ENCODE data around the gene SEC14L1. TPM values are rescaled to one million over a fixed set of nuclear protein-coding genes. Genes with fewer than 3 reads are reported as not detected.
"Not testable (repeated sequence)": the region's sequence is repeated elsewhere in the genome, so short reads cannot be mapped to it uniquely, and the experiment has no call there.

The SEC14L1 gene
- total RNA-seq, 1 experiment from 2014 or later: 78.6 TPM

DNA sequence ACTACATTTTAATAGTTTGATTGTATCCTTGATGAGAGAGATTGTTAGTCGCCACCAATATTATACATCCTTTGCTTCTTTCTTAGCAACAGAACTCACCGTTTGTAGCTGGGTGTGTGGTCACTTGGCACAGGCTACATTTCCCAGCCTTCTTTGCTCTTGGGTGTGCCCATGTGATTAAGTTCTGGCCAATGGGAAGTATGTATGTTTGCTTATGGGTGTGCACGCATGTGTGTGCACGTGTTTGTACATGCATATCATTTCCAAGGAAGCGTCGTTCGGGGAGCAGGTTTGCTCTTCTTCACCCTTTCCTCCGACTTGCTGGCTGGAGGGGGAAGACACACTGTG, 4.4 kb upstream of the SEC14L1 start:
- Histone ChIP-seq H3K4me1 (ENCODE audit: insufficient read depth, low read length, poor library complexity, severe bottlenecking) (peaks cover 6% of the 10 kb centered on the region), H3K9me3 (ENCODE audit: low read depth, low read length, poor library complexity, severe bottlenecking) (peaks cover 12% of the 10 kb centered on the region), H3K36me3 (ENCODE audit: insufficient read depth, low read length, poor library complexity, severe bottlenecking) (no peaks in the 10 kb centered on the region), H3K27ac (ENCODE audit: low read depth, low read length, poor library complexity, severe bottlenecking) (no peak overlapping the region), H3K4me3 (ENCODE audit: low read depth, low read length, poor library complexity, severe bottlenecking) (no peak overlapping the region), H3K27me3 (replicated peaks; ENCODE audit: insufficient read depth, low read depth, low read length, poor library complexity) (no peaks in the 10 kb centered on the region)
- ChIA-PET CTCF (no interaction called here), POLR2A (ENCODE audit: low non-redundant PET) (no interaction called here)
- DNase-seq (ENCODE audit: low spot score): no peak
- no TSS peak for BruUV-seq (replicated peaks)
- TF ChIP-seq, protein P1, sequence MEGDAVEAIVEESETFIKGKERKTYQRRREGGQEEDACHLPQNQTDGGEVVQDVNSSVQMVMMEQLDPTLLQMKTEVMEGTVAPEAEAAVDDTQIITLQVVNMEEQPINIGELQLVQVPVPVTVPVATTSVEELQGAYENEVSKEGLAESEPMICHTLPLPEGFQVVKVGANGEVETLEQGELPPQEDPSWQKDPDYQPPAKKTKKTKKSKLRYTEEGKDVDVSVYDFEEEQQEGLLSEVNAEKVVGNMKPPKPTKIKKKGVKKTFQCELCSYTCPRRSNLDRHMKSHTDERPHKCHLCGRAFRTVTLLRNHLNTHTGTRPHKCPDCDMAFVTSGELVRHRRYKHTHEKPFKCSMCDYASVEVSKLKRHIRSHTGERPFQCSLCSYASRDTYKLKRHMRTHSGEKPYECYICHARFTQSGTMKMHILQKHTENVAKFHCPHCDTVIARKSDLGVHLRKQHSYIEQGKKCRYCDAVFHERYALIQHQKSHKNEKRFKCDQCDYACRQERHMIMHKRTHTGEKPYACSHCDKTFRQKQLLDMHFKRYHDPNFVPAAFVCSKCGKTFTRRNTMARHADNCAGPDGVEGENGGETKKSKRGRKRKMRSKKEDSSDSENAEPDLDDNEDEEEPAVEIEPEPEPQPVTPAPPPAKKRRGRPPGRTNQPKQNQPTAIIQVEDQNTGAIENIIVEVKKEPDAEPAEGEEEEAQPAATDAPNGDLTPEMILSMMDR (conservative IDR thresholded peaks at IDR 0.05; ENCODE audit: low read depth, low read length): no peak
- intact Hi-C loops (cut with micrococcal nuclease; ENCODE audit: unreplicated experiment): no loop called here

DNA sequence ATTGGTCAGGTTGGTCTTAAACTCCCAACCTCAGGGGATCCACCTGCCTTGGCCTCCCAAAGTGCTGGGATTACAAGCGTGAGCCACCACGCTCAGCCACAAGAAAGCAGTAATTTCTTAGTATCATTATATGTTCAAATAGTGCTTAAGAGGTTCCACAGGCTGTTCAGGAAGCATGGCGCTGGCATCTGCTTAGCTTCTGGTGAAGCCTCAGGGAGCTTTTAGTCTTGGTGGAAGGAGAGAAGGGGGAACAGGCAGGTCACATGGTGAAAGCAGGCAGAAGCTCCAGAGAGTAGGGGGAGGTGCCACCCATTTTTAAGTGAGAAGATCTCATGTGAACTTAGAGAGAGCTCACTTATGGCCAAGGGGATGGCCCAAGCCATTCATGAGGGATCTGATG, 3.7 kb upstream of the SEC14L1 start:
- ChIA-PET CTCF (no interaction called here), POLR2A (ENCODE audit: low non-redundant PET) (no interaction called here)
- no peak for TF ChIP-seq EZH2 (IDR thresholded peaks at IDR 0.05; ENCODE audit: borderline replicate concordance, low read depth, low read length, poor library complexity, severe bottlenecking)
- TF ChIP-seq, protein P1 (conservative IDR thresholded peaks at IDR 0.05; ENCODE audit: low read depth, low read length): no peak
- intact Hi-C loops (cut with micrococcal nuclease; ENCODE audit: unreplicated experiment): no loop called here
- no peak for DNase-seq (ENCODE audit: low spot score)
- no peak overlapping the region for H3K4me3 ChIP-seq (ENCODE audit: low read depth, low read length, poor library complexity, severe bottlenecking)
- no peak overlapping the region for H3K27ac ChIP-seq (ENCODE audit: low read depth, low read length, poor library complexity, severe bottlenecking)
- H3K36me3 ChIP-seq (ENCODE audit: insufficient read depth, low read length, poor library complexity, severe bottlenecking): no peaks in the 10 kb centered on the region
- peaks cover 11% of the 10 kb centered on the region for H3K4me1 ChIP-seq (ENCODE audit: insufficient read depth, low read length, poor library complexity, severe bottlenecking)
- H3K9me3 ChIP-seq (ENCODE audit: low read depth, low read length, poor library complexity, severe bottlenecking): peaks cover 12% of the 10 kb centered on the region
- no TSS peak for BruUV-seq (replicated peaks)
- no peaks in the 10 kb centered on the region for H3K27me3 ChIP-seq (replicated peaks; ENCODE audit: insufficient read depth, low read depth, low read length, poor library complexity)

DNA sequence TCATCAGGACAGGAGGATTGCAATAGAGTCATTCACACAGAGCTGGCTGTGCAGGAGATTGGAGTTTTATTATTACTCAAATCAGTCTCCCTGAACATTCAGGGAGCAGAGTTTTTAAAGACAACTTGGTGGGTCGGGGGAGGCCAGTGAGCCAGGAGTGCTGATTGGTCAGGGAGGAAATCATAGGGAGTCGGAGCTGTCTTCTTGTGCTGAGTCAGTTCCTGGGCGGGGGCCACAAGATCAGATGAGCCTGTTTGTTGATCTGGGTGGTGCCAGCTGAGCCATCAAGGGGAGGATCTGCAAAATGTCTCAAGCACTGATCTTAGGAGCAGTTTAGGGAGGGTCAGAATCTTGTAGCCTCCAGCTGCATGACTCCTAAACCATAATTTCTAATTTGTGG, 2.9 kb upstream of the SEC14L1 start:
- intact Hi-C loops (cut with micrococcal nuclease; ENCODE audit: unreplicated experiment); H3K36me3 ChIP-seq (ENCODE audit: insufficient read depth, low read length, poor library complexity, severe bottlenecking); CTCF ChIA-PET; H3K27ac ChIP-seq (ENCODE audit: low read depth, low read length, poor library complexity, severe bottlenecking); BruUV-seq (replicated peaks); H3K4me3 ChIP-seq (ENCODE audit: low read depth, low read length, poor library complexity, severe bottlenecking); POLR2A ChIA-PET (ENCODE audit: low non-redundant PET); H3K27me3 ChIP-seq (replicated peaks; ENCODE audit: insufficient read depth, low read depth, low read length, poor library complexity): not testable (repeated sequence)
- H3K9me3 ChIP-seq (ENCODE audit: low read depth, low read length, poor library complexity, severe bottlenecking): peaks cover 12% of the 10 kb centered on the region
- DNase-seq (ENCODE audit: low spot score): peak; percentile 33
- peaks cover 19% of the 10 kb centered on the region for H3K4me1 ChIP-seq (ENCODE audit: insufficient read depth, low read length, poor library complexity, severe bottlenecking)

DNA sequence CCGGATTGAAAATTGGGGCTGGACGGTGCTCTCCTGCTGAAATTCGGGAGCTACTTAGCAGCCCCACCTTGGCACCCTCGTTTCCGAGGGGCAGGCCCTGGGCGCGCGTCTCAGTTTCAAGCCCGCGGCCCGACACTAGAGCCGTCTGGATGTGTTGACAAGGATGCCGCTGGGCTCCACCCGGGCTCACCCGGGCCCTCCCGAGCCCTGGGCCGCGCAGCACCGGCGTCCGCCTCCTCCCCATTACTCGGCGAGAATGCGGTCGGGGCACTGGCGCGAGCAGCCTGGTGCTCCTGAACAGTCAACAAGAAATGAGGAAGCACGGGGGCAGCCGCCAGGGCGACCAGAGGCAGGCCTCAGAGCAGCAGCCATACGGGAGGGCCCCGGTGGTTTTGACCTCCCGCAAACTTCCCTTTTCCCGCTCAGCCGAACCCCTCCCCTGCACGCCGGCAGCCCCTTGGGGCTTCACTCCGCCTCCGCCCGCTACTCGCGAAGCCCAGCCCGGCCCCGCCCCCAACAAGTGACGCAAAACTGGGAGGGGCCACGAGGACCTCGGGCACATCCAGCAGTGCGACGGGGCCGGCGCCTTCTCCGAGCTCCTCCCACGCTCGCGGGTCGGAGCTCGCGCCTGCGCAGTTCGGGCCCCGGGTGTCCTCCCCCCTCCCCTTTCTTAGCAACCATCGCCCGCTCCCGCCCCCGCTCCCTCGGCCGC, 447 bp upstream of the SEC14L1 start:
- H3K27ac ChIP-seq (ENCODE audit: low read depth, low read length, poor library complexity, severe bottlenecking): peak overlapping the region; percentile 83
- peaks cover 19% of the 10 kb centered on the region for H3K36me3 ChIP-seq (ENCODE audit: insufficient read depth, low read length, poor library complexity, severe bottlenecking)
- intact Hi-C loops (cut with micrococcal nuclease; ENCODE audit: unreplicated experiment): no loop called here
- peaks cover 20% of the 10 kb centered on the region for H3K4me1 ChIP-seq (ENCODE audit: insufficient read depth, low read length, poor library complexity, severe bottlenecking)
- H3K4me3 ChIP-seq (ENCODE audit: low read depth, low read length, poor library complexity, severe bottlenecking): peak overlapping the region; percentile 93
- peaks cover 12% of the 10 kb centered on the region for H3K9me3 ChIP-seq (ENCODE audit: low read depth, low read length, poor library complexity, severe bottlenecking)
- TF ChIP-seq, protein P1 (conservative IDR thresholded peaks at IDR 0.05; ENCODE audit: low read depth, low read length): no peak
- no peak for TF ChIP-seq EZH2 (IDR thresholded peaks at IDR 0.05; ENCODE audit: borderline replicate concordance, low read depth, low read length, poor library complexity, severe bottlenecking)
- no peaks in the 10 kb centered on the region for H3K27me3 ChIP-seq (replicated peaks; ENCODE audit: insufficient read depth, low read depth, low read length, poor library complexity)
- POLR2A ChIA-PET (ENCODE audit: low non-redundant PET): interaction anchor here (0.5 kb wide), 1 partner anchor 18 kb away, joined by 3 read pairs; no protein-coding TSS in a partner anchor
- BruUV-seq (replicated peaks): TSS peak; percentile 89
- CTCF ChIA-PET: interaction anchor here (2.0 kb wide), 1 partner anchor 52 kb away, joined by 6 read pairs; no protein-coding TSS in a partner anchor
- DNase-seq (ENCODE audit: low spot score): peak; percentile 99

Measured in A673 (cell line).